HG03196 (cell line): Measurements from ENCODE around the gene ZC3H13.
A peak's percentile ranks its signal among the peaks of the same experiment; 100 is the strongest.

ENCODE experiments used
- ATAC-seq: cut with Tn5 transposase; IDR thresholded peaks from one replicate; pipeline ENCODE4 v1.9.1; 2021; ENCODE audit not compliant: unreplicated experiment

ZC3H13 gene

GRCh38 chr13:46062185-46062584 is 9.6 kb upstream of the ZC3H13 start:
- no peak for ATAC-seq

DNA sequence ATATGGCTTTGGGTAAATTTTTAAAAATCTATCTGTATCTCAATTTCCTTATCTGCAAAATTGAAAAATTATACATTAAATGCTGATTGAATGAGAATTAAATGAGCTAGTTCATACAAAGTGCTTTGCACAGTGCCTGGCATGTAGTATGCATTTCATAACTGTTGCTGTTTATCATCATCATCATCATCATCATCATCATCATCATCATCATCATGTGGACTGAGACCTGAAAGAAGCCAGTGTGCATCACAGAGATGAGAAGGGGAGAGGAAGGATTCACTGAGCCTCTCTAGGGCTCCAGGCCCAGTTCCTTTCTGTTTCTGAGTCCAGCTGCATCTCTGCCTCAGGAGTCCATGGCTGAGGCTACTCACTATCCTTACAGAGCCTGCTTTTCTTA is 6.9 kb upstream of the ZC3H13 start:
- no peak for ATAC-seq

DNA sequence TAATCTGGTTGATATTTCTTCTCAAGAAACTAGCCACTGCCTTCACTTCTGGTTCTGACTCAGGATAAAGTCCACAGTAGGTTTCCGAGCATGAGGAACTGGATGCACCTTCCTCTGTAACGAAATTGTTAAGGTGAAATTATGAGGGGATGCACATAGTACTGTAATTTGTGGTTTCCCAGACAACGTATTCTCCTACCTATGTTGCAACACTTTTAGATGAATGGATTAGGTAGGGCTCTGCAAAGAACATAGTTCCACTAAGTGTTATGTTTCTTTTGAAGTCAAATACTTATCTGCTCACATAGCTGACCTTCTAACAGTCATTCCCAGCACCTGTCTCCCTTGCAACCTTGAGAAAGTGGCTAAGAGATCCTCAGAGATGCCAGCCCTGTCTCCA is 5.7 kb upstream of the ZC3H13 start:
- no peak for ATAC-seq

DNA sequence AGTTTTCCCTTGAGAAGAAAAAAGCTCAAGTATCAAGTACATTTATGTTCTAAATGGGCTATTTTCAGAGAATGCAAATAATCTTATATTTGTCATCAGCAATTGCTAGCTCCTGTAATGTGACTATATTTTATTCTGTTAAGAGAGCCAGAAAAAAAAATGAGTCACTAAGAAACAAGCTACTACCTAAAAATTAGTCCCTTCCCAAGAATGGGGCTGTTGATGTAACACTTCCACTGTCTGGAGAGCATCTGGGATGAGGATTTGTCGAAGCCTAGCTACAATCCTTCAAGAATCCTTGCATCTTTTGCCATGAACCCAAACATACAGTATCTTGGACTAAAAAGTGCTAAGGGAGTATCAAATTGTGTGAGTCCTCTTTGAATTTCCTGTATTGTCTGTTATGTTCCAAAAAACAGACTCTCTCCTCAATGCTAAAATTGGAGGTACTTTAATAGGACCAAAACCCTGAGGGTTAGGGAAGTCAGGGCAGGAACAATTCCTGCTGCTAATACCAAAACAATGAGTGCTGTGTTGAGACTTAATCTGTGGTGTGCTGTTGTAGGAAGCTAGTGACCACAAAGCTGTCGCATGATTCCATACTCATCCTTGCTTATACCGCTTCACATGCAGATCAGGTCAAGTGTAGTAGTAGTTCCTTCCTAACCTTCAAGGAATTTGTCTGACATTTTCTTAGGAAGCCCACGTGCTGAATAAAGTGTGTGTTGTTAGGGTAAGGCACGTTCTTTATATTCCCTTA is 4.9 kb upstream of the ZC3H13 start:
- ATAC-seq: no peak

GRCh38 chr13:46053162-46054012 is 841 bp upstream of the ZC3H13 start:
- no peak for ATAC-seq

DNA sequence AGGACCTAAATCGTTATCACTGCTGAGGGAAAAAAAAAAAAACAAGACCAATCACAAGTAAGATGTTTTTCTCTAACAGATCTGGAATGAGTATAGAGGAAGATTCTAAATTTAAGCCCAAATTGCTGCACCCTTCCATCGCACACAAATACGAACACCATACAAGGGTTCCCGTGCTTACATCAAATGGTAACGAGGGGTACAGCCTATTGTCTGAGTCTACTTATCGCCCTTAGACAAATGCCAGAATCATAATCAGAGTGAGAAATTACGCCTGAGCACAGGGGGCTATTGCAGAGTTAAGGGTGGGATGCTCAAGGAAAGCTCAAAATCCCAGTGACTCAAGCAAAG is 603 bp downstream of the ZC3H13 start:
- peak; percentile 14 for ATAC-seq

DNA sequence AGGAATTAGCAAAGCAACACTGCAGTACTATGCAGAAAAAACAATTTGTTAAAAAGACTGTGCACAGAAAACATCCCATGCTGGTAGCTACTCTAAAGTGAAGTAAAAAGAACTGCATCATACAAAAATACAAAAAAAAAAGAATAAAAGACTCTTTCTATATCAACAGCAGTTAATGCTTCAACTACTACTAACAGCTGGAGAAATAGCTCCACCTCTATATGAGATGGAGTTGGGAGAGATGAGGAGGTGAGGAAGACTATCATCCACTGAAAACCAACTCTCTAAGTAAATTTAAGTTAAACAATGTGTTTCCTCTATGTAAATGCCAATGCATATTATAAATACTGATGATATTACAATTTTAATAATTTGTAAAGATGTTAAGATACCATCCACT is 1.8 kb downstream of the ZC3H13 start:
- ATAC-seq: no peak

DNA sequence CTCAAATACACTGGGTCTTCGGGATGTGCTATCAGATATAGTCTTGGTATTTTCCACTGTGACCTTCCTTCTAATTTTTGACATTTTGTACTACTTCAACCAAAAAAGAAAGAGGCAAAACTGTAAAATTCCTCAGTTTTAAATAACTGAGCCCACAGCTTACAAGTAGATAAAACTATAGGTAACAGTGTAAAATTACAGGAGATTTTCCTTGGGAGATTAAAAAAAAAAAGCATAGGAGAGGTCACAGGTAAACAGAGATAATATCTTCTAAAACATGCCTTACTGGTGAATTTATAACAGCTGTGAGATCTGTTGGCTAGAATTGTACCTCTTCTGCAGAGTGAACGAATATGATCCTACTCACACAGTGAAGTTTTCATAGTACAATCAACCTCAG is 7.1 kb downstream of the ZC3H13 start:
- ATAC-seq: no peak

GRCh38 chr13:46043647-46044046 is 8.9 kb downstream of the ZC3H13 start:
- ATAC-seq: no peak

DNA sequence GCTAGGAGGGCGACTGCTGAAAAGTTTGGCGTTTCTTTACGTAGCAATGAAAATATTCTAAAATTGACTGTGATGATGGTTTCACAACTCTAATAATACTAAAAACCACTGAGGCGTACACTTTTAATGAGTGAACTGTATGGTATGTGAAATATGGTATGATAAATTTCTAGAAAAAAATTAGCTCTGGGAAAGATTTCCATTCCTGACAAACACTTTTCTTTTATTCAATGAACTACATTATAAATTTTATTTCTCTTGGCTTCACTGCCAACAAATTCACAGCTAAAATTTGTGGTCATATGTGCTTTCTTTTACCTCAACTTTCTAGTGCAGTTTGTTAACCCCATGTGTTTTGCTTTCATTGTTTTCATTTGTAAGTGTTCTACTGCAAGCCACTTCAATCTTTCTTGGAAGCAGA is 11.1 kb downstream of the ZC3H13 start:
- no peak for ATAC-seq

- no peak for ATAC-seq
These were observed 11.8 kb downstream of the ZC3H13 start for GRCh38 chr13:46040763-46041162.

GRCh38 chr13:46039411-46040182 is 12.9 kb downstream of the ZC3H13 start:
- ATAC-seq: no peak

- ATAC-seq: no peak
These were observed 14.2 kb downstream of the ZC3H13 start for GRCh38 chr13:46038296-46038695.

DNA sequence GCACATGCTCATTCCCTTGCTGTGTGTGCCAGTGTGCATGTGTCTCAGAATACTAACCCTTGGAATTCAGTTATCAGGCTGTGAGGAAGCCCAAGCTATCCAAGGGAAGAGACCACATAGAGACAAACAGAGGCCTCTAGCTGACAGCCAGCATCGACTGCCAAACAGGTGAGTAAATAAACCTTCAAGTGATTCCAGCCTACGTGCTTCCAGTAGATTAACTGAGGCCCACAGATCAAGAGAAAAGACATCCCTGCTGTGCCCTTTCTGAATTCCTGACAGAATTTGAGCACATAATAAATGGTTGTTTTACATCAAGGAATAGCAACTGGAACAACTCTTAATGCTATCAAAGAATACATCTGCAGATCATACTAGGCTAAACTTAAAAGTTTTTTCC is 17.5 kb downstream of the ZC3H13 start:
- no peak for ATAC-seq

DNA sequence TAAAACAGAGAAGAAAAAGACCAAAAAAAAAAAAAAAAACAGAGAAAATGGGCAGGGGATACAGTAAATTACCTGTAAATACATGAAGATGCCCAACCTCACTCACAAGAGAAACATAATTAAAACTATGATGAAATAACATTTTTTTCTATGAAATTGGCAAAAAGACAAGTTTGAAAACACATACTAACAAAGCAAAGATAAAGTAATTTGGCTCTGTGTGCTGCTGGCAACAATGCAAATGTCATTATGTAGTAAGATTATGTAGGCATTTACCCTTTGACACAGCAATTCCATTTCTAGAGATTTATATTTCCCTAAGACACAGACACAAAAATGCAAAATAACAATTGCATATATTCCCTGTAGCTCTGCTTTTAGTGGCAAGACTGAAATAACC is 20.2 kb downstream of the ZC3H13 start:
- no peak for ATAC-seq

DNA sequence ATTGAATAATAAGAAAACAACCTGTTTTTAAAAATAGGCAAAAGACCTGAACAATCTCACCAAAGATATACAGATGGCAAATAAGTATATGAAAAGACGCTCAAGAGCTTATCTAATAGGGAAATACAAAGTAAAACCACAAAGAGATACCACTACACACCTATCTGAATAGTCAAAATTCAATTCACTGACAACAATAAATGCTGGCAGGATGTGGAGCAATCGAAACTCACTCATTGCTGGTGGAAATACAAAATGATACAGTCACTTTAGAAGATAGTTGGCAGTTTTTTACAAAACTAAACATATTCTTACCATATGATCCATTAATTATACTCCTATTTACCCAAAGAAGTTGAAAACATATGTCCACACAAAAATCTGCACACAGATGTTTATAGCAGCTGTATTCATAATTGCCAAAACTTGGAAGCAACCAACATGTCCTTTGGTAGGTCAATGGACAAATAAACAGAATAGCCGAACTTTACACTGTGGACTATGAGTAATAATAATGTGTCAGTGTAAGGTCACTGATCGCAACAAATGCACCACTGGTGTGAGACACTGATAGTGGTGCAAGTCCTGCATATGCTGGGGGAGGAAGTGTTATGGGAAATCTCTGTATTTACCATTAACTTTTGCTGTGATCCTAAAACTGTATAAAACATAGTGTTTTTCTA is 20.8 kb downstream of the ZC3H13 start:
- no peak for ATAC-seq

GRCh38 chr13:46025157-46025556 is 27.4 kb downstream of the ZC3H13 start:
- ATAC-seq: no peak

DNA sequence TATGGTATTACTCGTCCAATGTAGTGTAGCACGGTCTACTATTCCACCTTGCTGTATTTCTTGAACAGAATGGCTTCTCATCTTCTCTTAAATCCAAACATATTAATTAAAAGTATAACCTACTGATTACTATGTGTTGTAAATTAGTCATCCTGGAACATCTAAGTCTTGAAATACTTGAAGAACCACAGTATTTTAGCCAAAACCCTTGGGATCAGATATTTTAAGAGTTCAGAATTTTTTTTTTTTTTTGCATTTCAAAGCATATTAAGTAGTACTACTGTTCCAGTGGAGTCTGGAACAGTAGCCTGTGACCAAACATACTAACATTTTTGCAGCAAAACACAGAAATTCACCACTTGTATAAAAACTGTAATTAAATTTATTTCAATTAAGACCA is 30.1 kb downstream of the ZC3H13 start:
- no peak for ATAC-seq

- ATAC-seq: no peak
These were observed 36.3 kb downstream of the ZC3H13 start for GRCh38 chr13:46016216-46016615.

- no peak for ATAC-seq
These were observed 37.2 kb downstream of the ZC3H13 start for GRCh38 chr13:46015366-46015765.

DNA sequence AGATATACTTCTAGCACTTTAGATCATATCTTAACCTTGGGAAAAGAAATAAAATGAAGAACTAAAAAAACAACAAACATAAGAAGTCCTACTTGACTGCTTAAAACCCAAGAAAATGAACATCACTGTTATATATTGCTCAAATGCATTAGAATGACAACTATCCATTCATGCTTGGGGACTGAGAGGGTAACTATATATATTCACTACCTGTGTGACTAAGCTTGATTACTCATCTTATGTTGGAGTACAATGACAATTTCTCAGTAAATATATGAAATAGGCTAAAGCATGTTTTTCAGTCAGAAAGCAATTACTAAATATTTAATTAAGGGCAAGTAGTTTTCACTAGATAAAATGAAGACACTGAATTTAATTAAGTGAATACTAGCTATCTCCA is 40.1 kb downstream of the ZC3H13 start:
- ATAC-seq: no peak
